ENCODE measurements around the gene HCFC1.

Gene HCFC1

GRCh38 chrX:153937056-153937455, 34.6 kb downstream of the HCFC1 start:
- no peak for DNase-seq

GRCh38 chrX:153935326-153935851, 36.2 kb downstream of the HCFC1 start:
- no peak for DNase-seq

- DNase-seq = peak; percentile 69 to 78
These were observed 36.8 kb downstream of the HCFC1 start, which contains the start of gene NAA10 for GRCh38 chrX:153934762-153935325. Gene NAA10 (minus strand): TSS chrX:153935037. CDS start chrX:153934904, 133 bp downstream.

GRCh38 chrX:153934148-153934761, 37.4 kb downstream of the HCFC1 start:
- no peak for DNase-seq

- DNase-seq = no peak
These were observed 37.9 kb downstream of the HCFC1 start for GRCh38 chrX:153933748-153934147.

- DNase-seq = no peak
These were observed 39.2 kb downstream of the HCFC1 start for GRCh38 chrX:153932220-153932915.

GRCh38 chrX:153931748-153932147, 39.9 kb downstream of the HCFC1 start:
- no peak for DNase-seq

- no peak for DNase-seq
These were observed 40.5 kb downstream of the HCFC1 start for GRCh38 chrX:153931151-153931550.

GRCh38 chrX:153930011-153930910, 41.4 kb downstream of the HCFC1 start:
- DNase-seq = no peak

GRCh38 chrX:153929576-153929975, 42.0 kb downstream of the HCFC1 start:
- no peak for DNase-seq

GRCh38 chrX:153928846-153929245, 42.8 kb downstream of the HCFC1 start:
- DNase-seq = no peak

- peak; percentile 94 to 96 for DNase-seq
These were observed 43.5 kb downstream of the HCFC1 start for GRCh38 chrX:153927922-153928760.

GRCh38 chrX:153927672-153927921, 44.0 kb downstream of the HCFC1 start:
- DNase-seq = no peak

GRCh38 chrX:153926858-153927671, 44.6 kb downstream of the HCFC1 start:
- peak; percentile 65 to 80 for DNase-seq

- DNase-seq = peak; percentile 69 to 75
These were observed 45.1 kb downstream of the HCFC1 start for GRCh38 chrX:153926552-153926857.

- peak; percentile 66 to 76 for DNase-seq
These were observed 45.7 kb downstream of the HCFC1 start, which contains the start of gene ARHGAP4 for GRCh38 chrX:153925739-153926551. Gene ARHGAP4 (minus strand): TSS chrX:153926264. CDS start chrX:153926202, 62 bp downstream.

GRCh38 chrX:153925387-153925738, 46.3 kb downstream of the HCFC1 start:
- no peak for DNase-seq

GRCh38 chrX:153924149-153924861, 47.3 kb downstream of the HCFC1 start:
- DNase-seq = peak; percentile 51 to 52

GRCh38 chrX:153922932-153923857, 48.4 kb downstream of the HCFC1 start:
- DNase-seq = peak; percentile 36 to 41
